Neural crest cell (in vitro differentiated cells): Measurements from ENCODE around the gene NFE2L3. TPM values are rescaled to one million over a fixed set of nuclear protein-coding genes. Genes with fewer than 3 reads are reported as not detected.
"Not testable (repeated sequence)": the region's sequence is repeated elsewhere in the genome, so short reads cannot be mapped to it uniquely, and the experiment has no call there.

Source experiments
- DNase-seq: peaks from one replicate; pipeline ENCODE4 v3.0.0; 2021; ENCODE audit warnings: low read depth, mixed read lengths, low spot score
- H3K27ac Mint-ChIP-seq: one replicate; pipeline ENCODE4 v1.8.0; 2021; ENCODE audit warnings: mild to moderate bottlenecking, mixed read lengths; ENCODE audit not compliant: unreplicated experiment
- H3K27me3 Mint-ChIP-seq: 2 replicates; pipeline ENCODE4 v1.8.0; 2021; ENCODE audit warnings: low read depth, mild to moderate bottlenecking, mixed read lengths
- H3K36me3 Mint-ChIP-seq: 2 replicates; pipeline ENCODE4 v1.8.0; 2021; ENCODE audit warnings: low read depth, mild to moderate bottlenecking, mixed read lengths
- H3K4me1 Mint-ChIP-seq: 2 replicates; pipeline ENCODE4 v1.8.0; 2021; ENCODE audit warnings: mixed read lengths
- H3K4me3 Mint-ChIP-seq: one replicate; pipeline ENCODE4 v1.8.0; 2021; ENCODE audit warnings: mild to moderate bottlenecking, mixed read lengths
- H3K9me3 Mint-ChIP-seq: 2 replicates; pipeline ENCODE4 v1.8.0; 2021; ENCODE audit warnings: mixed read lengths
- total RNA-seq: library from RNA; stranded (reverse); gene quantifications from 2 replicates; pipeline ENCODE4 v1.2.1, GENCODE V29; 2021
- TF ChIP-seq, protein P1 (sequence below): fragments of 200-600 bp; sonication (generic); conservative IDR thresholded peaks from 2 replicates; pipeline ENCODE4 v1.5.0; 2021; ENCODE audit warnings: antibody characterized with exemption, mild to moderate bottlenecking

NFE2L3 gene
- total RNA-seq, 1 donor from 2014 or later = 2.4 TPM

DNA sequence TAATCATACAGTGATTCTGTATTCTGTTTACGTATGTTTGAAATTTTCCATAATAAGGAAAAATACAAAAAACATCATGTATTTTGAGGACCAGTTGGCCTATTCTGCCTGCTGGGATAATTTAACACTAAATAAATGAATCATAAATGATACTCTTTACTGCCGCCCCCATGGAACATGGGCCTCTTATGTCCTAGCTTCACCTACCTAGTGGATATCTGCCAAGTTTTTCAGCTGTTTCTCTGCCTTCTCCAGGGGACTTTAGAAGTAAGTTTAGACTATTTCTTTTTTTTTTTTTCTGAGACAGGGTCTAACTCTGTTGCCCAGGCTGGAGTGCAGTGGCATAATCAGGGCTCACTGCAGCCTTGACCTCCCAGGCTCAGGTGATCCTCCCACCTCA, 10.4 kb downstream of the NFE2L3 start:
- H3K9me3 Mint-ChIP-seq = peaks cover 2% of the 10 kb centered on the region
- DNase-seq = no peak
- no peaks in the 10 kb centered on the region for H3K36me3 Mint-ChIP-seq

DNA sequence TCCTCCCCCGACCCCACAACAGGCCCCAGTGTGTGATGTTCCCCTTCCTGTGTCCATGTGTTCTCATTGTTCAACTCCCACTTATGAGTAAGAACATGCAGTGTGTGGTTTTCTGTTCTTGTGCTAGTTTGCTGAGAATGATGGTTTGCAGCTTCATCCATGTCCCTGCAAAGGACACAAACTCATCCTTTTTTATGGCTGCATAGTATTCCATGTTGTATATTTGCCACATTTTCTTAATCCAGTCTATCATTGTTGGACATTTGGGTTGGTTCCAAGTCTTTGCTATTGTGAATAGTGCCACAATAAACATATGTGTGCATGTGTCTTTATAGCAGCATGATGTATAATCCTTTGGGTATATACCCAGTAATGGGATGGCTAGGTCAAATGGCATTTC, 11.8 kb downstream of the NFE2L3 start:
- H3K4me3 Mint-ChIP-seq, DNase-seq, H3K9me3 Mint-ChIP-seq, H3K27ac Mint-ChIP-seq, H3K36me3 Mint-ChIP-seq, H3K4me1 Mint-ChIP-seq: not testable (repeated sequence)
- H3K27me3 Mint-ChIP-seq = peaks cover 12% of the 10 kb centered on the region

More for the DNA sequence above, 10.4 kb downstream of the NFE2L3 start:
- peaks cover 24% of the 10 kb centered on the region for H3K27me3 Mint-ChIP-seq
- TF ChIP-seq, protein P1, sequence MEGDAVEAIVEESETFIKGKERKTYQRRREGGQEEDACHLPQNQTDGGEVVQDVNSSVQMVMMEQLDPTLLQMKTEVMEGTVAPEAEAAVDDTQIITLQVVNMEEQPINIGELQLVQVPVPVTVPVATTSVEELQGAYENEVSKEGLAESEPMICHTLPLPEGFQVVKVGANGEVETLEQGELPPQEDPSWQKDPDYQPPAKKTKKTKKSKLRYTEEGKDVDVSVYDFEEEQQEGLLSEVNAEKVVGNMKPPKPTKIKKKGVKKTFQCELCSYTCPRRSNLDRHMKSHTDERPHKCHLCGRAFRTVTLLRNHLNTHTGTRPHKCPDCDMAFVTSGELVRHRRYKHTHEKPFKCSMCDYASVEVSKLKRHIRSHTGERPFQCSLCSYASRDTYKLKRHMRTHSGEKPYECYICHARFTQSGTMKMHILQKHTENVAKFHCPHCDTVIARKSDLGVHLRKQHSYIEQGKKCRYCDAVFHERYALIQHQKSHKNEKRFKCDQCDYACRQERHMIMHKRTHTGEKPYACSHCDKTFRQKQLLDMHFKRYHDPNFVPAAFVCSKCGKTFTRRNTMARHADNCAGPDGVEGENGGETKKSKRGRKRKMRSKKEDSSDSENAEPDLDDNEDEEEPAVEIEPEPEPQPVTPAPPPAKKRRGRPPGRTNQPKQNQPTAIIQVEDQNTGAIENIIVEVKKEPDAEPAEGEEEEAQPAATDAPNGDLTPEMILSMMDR = no peak
- H3K27ac Mint-ChIP-seq = no peak overlapping the region
- H3K4me3 Mint-ChIP-seq = no peak overlapping the region
- peaks cover 9% of the 10 kb centered on the region for H3K4me1 Mint-ChIP-seq

DNA sequence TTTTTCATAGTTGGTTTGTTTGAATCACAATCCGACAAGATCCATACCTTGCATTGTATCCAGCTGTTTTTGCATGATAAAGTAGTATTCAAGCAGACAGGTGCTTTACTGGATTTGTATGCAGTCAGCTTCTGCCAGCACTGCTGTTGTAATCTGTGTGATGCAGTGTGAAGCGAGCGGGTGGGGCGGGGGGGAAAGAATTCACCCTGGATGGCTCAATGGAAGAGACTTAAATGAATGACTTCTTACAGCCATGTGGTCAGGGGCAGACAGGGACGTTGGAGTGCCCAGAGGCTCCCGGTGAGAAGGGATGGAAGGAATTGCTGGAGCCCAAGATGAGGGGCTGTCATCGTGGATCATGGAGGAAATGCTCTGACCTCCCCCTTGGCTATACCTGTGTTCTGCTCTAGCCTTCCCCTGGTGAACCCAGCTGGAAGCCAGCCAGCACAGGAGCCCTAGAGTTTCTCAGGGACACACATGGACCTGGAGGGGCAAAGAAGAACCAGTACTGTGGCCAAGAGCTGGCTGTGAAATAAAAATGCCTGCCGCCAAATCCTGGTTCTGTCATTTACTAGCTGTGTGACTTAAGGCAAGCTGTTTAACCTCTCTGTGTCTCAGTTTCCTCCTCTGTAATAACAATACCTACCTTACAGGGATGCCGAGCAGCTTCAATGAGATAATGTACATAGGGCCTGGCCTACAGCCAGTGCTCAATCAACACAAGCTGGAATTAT, 14.1 kb downstream of the NFE2L3 start:
- H3K27me3 Mint-ChIP-seq = no peaks in the 10 kb centered on the region
- no peaks in the 10 kb centered on the region for H3K36me3 Mint-ChIP-seq
- H3K4me1 Mint-ChIP-seq = peaks cover 3% of the 10 kb centered on the region
- TF ChIP-seq, protein P1 = no peak
- H3K9me3 Mint-ChIP-seq = no peaks in the 10 kb centered on the region
- H3K4me3 Mint-ChIP-seq = no peak overlapping the region
- no peak for DNase-seq
- H3K27ac Mint-ChIP-seq = no peak overlapping the region

DNA sequence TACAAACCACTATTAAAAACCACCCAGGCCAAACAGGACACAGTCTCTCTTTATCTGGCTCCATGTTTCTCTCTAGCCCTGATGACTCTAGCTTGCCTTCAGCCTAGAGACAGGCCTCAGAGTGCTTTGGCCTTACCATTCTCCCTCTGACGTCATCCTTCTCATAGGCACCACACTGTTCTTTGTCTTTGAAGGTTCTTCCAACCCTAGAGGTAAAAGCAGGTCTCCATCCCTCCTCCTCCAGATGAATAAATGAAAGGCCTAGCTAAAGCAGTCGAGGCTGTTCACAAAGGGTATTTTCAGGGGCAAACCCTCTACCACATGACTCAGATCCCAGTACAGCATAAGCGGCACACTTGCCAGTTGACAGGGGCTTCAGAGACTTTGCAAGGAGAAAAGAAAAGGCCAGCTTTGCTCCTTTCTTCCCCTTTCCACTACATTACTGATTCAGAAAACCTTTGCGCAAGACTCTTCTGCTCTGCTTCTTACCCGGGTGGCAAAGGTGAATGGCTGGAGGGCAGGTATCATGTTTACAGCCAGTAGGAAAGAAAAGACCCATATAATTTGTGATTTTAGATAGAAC, 14.8 kb downstream of the NFE2L3 start:
- H3K36me3 Mint-ChIP-seq = no peaks in the 10 kb centered on the region

DNA sequence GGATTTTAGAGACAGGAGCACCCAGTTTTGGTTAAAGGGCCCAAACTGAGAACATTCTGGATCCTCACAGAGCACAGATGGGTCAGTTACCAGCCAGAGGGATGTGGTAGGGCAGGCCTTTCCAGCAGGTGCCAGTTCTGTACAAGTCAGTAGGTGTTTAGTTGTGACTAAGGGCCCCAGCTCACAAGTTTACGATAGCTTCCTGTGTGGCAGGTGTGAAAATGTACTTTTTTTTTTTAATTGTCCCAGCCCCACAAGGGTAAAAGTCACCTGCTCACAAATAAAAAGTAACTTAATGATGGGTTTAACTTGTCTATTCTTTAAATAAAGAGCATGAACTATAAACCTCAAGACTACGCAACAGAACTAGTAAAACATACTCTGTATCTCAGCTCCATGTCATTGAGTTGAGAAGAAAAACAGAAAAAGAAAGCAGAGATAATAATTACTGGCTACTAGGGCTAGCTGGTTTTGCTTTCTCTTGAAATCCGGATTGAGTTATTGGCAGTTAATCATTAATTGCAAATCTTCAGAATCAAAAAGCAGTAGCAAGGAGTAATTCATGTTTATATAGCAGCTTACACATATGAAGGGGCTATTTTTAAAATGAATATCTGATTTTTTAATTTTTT, 15.4 kb downstream of the NFE2L3 start:
- H3K9me3 Mint-ChIP-seq = no peaks in the 10 kb centered on the region
- H3K4me3 Mint-ChIP-seq = no peak overlapping the region
- no peaks in the 10 kb centered on the region for H3K27me3 Mint-ChIP-seq
- no peak overlapping the region for H3K27ac Mint-ChIP-seq
- DNase-seq = no peak
- H3K4me1 Mint-ChIP-seq = peaks cover 3% of the 10 kb centered on the region
- H3K36me3 Mint-ChIP-seq = no peaks in the 10 kb centered on the region
- TF ChIP-seq, protein P1 = no peak

More for the DNA sequence above, 14.8 kb downstream of the NFE2L3 start:
- no peaks in the 10 kb centered on the region for H3K27me3 Mint-ChIP-seq
- H3K4me3 Mint-ChIP-seq = no peak overlapping the region
- TF ChIP-seq, protein P1 = no peak
- H3K4me1 Mint-ChIP-seq = peaks cover 3% of the 10 kb centered on the region
- H3K9me3 Mint-ChIP-seq = no peaks in the 10 kb centered on the region
- DNase-seq = no peak
- no peak overlapping the region for H3K27ac Mint-ChIP-seq
